Nephron progenitor cell (in vitro differentiated cells): ENCODE data around the gene INPP4B.
A peak's percentile ranks its signal among the peaks of the same experiment; 100 is the strongest.

Source experiments
- DNase-seq: peaks from one replicate; pipeline ENCODE4 v3.0.0; 2021
- H3K27ac Mint-ChIP-seq: 2 replicates; pipeline ENCODE4 v1.8.0; 2021; ENCODE audit warnings: mild to moderate bottlenecking, moderate library complexity, mixed read lengths
- H3K27me3 Mint-ChIP-seq: 2 replicates; pipeline ENCODE4 v1.8.0; 2021; ENCODE audit warnings: mild to moderate bottlenecking, low read depth, mixed read lengths; ENCODE audit not compliant: poor library complexity
- H3K36me3 Mint-ChIP-seq: 2 replicates; pipeline ENCODE4 v1.8.0; 2021; ENCODE audit warnings: low read depth, mixed read lengths
- H3K4me1 Mint-ChIP-seq: 2 replicates; pipeline ENCODE4 v1.8.0; 2021; ENCODE audit warnings: mixed read lengths
- H3K4me3 Mint-ChIP-seq: 2 replicates; pipeline ENCODE4 v1.8.0; 2021; ENCODE audit warnings: mild to moderate bottlenecking, moderate library complexity, mixed read lengths
- H3K9me3 Mint-ChIP-seq: 2 replicates; pipeline ENCODE4 v1.8.0; 2021; ENCODE audit warnings: mild to moderate bottlenecking, moderate library complexity, mixed read lengths
- TF ChIP-seq, protein P1 (sequence below): fragments of 200-600 bp; sonication (generic); IDR thresholded peaks from 2 replicates; pipeline ENCODE4 v1.5.0; 2021; ENCODE audit warnings: antibody characterized with exemption

The INPP4B gene

DNA sequence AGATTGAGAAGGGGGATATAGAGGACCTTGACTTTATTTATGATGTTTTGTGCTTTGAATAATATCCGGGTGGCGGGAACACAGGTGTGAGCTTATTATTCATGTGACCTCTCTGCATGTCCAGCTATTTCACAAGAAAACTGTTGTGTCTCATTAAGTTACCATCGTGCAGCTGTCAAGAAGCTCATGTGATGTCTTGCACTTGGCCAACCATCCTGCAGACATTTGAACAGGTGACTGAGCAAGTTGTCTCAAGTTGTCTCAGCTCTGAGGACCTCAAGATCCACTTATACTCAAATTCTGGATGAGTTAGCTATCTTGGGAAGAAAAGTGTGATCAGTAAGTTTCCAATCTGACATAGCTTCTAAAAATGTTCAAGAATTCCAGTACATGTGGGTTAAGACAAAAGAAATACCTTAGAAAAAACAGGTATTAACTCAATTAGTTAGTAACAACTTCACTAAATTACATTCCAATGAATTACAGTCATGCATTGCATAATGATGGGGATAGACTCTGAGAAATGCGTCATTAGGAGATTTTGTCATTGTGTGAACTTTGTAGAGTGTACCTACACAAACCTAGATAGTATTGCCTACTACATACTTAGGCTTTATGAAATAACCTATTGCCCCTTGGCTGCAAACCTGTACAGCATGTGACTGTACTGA, 462.2 kb downstream of the INPP4B start:
- no peak for DNase-seq
- Mint-ChIP-seq H3K4me3 (no peak overlapping the region), H3K4me1 (peaks cover 22% of the 10 kb centered on the region), H3K9me3 (no peaks in the 10 kb centered on the region), H3K36me3 (no peaks in the 10 kb centered on the region), H3K27ac (no peak overlapping the region), H3K27me3 (no peaks in the 10 kb centered on the region)
- TF ChIP-seq, protein P1, sequence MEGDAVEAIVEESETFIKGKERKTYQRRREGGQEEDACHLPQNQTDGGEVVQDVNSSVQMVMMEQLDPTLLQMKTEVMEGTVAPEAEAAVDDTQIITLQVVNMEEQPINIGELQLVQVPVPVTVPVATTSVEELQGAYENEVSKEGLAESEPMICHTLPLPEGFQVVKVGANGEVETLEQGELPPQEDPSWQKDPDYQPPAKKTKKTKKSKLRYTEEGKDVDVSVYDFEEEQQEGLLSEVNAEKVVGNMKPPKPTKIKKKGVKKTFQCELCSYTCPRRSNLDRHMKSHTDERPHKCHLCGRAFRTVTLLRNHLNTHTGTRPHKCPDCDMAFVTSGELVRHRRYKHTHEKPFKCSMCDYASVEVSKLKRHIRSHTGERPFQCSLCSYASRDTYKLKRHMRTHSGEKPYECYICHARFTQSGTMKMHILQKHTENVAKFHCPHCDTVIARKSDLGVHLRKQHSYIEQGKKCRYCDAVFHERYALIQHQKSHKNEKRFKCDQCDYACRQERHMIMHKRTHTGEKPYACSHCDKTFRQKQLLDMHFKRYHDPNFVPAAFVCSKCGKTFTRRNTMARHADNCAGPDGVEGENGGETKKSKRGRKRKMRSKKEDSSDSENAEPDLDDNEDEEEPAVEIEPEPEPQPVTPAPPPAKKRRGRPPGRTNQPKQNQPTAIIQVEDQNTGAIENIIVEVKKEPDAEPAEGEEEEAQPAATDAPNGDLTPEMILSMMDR = no peak

DNA sequence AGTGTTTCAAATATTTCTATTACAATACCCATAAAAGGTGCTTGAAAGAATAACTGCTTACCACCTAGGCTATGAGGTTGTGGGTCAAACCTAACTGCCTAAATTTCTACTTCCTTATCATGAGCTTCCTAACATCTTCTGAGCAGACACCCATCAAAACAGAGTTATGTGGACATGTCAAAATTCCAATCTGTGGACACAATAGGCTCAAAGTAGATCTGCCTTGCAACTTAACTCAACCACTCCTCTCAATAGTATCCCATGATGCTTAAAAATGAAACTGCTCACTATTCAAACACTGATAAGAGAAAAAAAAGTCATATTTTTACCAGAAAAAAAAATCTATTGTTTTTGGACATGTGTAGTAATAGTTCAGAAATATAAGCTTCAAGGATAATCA, 462.7 kb downstream of the INPP4B start:
- H3K36me3 Mint-ChIP-seq = no peaks in the 10 kb centered on the region
- no peak overlapping the region for H3K4me3 Mint-ChIP-seq
- no peak for DNase-seq
- no peaks in the 10 kb centered on the region for H3K27me3 Mint-ChIP-seq
- H3K4me1 Mint-ChIP-seq = peaks cover 21% of the 10 kb centered on the region
- no peak overlapping the region for H3K27ac Mint-ChIP-seq
- TF ChIP-seq, protein P1 = no peak
- H3K9me3 Mint-ChIP-seq = no peaks in the 10 kb centered on the region

DNA sequence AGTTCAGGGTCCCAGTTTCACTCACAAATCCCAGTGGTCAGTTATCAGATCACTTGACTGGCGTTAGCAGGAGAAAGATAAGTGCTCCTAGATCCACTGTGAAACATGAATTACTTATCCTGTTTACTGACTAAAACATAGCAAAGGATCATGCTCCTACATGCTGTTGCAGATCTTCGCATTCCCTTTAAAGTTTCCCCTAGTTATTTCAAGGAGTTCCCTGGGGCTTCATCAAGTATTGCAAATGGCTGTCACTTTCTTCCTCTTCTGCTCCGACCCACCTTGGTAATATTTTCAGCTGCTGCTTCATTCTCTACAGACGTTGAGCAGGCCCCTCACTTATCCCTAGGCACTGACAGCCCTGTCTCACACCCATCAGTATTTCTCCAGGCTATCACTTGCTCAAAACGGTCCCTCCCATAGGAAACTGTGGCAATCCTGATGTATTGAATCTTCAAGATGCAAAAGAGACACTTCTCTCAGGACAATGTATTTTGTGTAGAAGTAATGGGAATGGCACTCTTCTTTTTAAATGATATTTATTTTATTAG, 466.0 kb downstream of the INPP4B start:
- no peak for DNase-seq
- TF ChIP-seq, protein P1 = no peak

DNA sequence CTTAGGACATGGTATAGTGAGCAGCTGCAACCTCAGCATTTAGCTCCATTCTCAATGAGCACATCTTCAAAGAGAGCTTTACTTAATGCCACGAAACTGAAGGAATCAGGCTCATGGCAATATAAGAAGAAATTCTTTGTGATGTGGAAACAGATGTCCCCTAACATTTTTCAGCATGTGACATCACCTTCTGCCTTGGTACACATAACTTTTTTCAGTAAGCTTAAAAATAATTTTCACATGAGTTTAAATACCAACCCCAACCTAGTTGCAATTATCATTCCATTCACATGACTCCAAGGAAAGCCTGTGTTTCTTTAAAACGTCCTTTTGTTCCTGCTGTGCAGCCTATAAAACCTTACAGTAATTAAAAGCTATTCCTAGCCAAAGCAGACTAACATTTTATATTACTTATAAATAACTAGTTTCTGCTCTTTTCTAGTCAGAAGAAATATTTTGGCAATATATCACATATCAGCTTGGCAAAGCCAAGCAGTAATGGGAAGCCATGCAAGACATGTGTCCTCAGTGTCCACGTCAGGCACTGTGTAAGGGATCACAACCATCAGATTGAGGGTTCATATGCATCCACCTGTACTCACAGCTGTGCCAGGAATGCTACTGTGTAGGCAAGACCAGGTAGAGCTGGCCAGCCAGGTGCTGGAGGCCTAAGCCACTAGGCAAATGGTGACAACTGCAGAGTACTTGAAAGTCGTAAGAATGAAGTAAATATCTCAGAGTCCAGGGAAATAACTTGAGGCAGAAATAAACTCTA, 466.6 kb downstream of the INPP4B start:
- H3K4me1 Mint-ChIP-seq = peaks cover 18% of the 10 kb centered on the region
- no peak overlapping the region for H3K4me3 Mint-ChIP-seq
- H3K9me3 Mint-ChIP-seq = no peaks in the 10 kb centered on the region
- H3K36me3 Mint-ChIP-seq = no peaks in the 10 kb centered on the region
- TF ChIP-seq, protein P1 = no peak
- no peaks in the 10 kb centered on the region for H3K27me3 Mint-ChIP-seq
- no peak overlapping the region for H3K27ac Mint-ChIP-seq
- no peak for DNase-seq

More for the DNA sequence above, 466.0 kb downstream of the INPP4B start:
- H3K4me3 Mint-ChIP-seq = no peak overlapping the region
- H3K36me3 Mint-ChIP-seq = no peaks in the 10 kb centered on the region
- peak overlapping the region; percentile 55 for H3K27ac Mint-ChIP-seq
- H3K27me3 Mint-ChIP-seq = no peaks in the 10 kb centered on the region
- H3K9me3 Mint-ChIP-seq = no peaks in the 10 kb centered on the region
- peaks cover 13% of the 10 kb centered on the region for H3K4me1 Mint-ChIP-seq

DNA sequence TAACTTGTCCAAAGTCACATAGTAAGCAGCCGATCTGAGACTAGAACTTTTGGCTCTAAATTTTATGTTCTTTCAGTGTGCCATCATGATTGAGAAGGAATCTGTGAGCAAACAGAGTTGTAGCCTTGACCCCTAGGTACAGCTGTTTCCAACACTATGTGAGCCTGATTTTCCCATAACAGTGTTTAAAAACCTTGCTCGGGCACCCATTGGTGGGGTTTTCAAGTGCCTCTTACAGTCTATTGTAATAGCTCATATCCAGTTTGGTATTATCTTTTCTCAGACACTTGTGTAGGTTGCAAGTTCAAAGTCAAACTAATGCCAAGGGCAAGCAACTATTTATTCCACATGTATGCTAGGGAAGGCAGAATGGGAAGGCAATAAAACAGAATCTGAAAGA, 467.9 kb downstream of the INPP4B start:
- TF ChIP-seq, protein P1 = no peak
- Mint-ChIP-seq H3K27ac (no peak overlapping the region), H3K27me3 (no peaks in the 10 kb centered on the region), H3K4me3 (no peak overlapping the region), H3K9me3 (no peaks in the 10 kb centered on the region), H3K4me1 (peaks cover 18% of the 10 kb centered on the region), H3K36me3 (no peaks in the 10 kb centered on the region)
- DNase-seq = no peak
